ENCODE data around the gene DPP6.

DPP6 gene

DNA sequence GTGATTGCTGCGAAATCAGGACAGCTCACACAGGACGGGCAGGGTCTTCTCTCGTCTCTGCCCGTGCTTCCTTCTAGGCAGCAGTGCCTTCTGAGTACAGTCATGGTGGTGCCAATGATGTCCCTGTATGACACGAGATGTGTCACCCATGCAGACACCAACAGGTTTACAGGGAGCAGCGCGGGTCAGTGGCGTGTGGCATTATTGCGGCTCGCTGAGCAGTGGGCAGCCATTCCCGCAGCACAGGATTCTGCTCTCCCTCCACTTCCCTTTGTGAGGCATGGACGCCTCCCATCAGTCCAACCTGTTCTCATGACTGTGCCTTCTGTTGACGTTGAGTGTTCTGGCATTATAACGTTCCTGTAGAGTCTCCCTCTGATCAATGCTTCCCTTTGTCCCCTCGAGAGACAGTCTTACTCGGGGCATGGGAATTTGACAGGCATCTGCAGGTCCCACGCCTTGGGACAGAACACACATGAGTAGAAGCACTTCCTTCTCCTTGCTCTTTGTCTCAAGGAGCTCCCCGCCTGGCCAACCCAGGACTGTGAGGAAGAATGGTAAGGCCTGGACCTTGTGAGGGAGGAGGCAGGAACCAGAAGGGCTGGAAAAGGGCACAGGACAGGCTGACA, 731.2 kb downstream of the DPP6 start:
- DNase-seq = no peak

DNA sequence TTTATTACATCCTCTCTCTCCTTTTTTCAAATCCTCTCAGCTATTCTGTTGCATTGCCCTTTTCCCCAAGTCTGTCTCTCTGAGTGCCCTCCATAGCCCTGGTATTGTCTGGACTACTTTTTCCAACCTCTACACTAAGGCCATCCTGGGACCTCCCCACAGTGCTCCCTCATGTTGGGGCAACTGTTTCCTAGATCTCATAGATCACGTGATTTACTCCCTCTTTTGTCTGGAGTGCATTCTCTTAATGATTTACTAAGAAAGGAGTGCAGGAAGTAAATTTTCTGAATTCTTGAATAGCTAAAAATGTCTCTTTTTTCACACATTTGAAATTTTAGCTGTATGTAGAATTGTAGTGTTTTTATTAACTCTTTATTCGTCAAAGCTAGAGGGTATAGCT, 733.7 kb downstream of the DPP6 start:
- DNase-seq = no peak

GRCh38 chr7:154789404-154789803, 737.2 kb downstream of the DPP6 start:
- DNase-seq = no peak

GRCh38 chr7:154791611-154792010, 739.4 kb downstream of the DPP6 start:
- no peak for DNase-seq

DNA sequence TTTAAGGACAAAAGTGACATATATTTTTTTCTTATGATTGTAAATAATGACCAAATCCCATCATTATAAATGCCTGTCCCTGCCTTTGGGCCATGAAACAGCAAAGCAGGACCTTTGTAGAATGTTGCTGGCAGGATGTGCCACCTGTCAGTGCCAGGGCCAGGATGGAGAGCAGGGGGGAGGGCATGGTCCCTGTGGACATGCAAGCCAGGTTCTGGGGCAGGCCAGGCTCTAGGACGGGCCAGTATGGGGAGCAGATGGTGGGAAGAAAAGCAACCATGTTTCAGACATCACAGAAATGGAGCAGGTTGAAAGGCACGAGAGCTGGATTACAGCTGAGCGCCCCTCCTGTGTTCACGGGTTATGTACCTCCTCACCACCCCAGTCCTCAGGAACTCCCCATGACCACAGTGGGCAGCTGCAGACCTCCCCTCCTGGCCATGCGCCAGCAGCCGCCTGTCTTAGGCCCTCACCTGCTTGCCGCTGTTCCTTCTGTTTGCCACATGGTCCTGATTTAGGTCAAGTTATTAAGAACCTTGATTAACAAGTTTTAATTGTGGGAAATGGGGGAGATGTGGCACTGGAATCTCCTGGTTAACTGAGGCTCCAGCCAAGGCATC, 740.3 kb downstream of the DPP6 start:
- no peak for DNase-seq

DNA sequence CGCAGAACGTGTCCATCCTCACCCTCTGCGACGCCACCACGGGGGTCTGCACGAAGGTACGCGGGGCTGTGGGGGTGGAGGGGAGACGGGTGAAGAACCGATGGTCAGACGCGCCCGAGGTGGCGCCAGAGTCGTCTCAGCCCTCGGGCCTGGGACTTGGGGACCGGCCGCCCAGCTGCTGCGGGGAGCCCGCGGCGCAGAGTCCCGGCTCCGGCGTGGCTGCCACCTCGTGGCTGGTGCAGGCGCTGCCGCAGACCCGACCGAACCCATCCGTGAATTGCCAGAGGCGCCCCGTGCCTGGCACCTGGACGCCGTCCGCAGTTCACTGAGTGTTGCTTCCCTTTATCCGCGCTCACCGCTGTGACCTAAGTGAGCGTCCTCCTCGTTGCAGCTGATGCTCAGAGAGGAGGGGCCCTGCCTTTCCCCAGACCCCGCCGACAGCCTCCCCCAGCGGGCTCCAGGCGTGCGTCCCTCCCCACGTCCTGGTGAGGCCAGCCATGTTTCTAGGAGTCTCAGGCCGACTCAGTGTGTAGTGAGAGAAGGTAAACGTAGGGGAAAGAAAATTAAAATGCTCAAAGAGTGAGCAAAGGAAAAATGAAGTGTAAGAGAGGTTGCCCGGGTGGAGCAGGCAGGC, 742.1 kb downstream of the DPP6 start:
- DNase-seq = no peak

- DNase-seq = no peak
These were observed 742.8 kb downstream of the DPP6 start for GRCh38 chr7:154795014-154795413.

DNA sequence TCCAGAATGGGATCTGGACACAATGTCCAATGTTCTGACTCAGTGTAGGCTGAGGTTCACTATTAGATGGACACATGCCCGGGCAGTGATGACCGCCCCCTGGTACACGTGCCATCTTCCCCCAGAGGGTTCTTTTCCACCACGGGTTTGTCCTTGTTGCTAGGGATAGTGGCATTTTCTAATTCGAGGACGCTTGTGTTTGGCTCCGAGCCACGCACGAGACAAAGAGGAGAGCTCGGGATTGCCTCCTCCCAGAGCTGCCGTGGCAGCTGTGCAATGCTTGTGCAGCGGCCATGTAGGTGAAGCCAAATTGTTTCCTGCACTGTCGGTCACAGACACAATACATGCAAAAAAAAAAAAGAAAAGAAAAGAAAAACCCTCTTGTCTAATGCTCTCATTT, 743.2 kb downstream of the DPP6 start:
- DNase-seq = no peak

DNA sequence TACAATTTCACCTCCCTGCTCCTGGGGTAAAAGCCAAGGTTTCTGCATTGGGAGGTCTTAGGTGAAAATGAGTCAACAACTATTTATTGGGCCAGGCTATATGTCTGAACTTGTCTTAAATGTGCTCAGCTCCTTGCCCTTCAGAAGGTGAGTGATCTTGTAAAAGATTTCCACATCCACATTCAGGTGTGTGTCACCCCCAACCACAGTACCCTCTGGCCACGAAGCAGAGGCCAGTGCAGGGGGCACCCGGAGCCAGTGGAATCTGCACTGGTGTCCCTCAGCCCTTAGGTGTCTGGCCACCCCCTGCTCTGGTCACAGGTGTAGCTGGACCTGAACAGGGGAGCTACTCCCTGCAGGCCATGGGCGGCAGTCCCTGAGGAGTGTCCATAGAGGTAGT, 752.3 kb downstream of the DPP6 start:
- DNase-seq = no peak

DNA sequence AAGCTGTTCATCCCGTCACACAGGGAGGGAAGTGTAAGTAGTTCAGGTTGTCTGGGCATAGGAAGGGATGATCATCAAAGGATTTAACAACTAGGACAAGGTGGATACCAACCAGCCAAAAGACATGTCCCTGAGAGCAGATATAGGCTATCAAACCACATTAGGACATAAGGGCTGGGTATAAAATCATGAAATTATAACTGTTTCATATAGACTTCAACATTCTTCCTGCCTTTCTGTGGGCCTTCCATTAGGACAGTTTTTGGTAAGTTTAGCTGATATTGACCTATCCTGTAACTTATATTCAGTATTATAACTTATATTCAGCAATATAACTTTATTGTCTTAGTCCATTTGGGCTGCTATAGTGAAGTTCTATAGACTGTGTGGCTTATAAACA, 759.8 kb downstream of the DPP6 start:
- DNase-seq = no peak

- no peak for DNase-seq
These were observed 765.2 kb downstream of the DPP6 start for GRCh38 chr7:154817224-154817896.

DNA sequence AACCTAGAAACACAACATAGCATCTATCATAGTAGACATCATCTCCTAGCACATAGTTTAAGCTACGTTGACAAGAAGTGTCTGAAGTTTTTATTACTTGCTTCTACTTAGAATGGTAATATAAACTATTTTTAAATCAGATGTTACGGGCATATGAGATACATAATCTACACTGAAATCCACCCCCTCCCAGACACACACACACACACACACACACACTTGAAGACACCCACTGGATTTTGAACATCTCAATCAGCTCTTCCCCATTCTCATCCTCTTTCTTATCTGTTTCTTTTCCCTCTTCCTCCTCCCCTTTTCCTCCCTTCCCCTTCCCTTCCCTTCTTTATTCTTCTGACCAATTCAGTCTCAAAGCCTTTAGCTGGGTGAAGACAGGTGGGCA, 774.8 kb downstream of the DPP6 start:
- DNase-seq = no peak

DNA sequence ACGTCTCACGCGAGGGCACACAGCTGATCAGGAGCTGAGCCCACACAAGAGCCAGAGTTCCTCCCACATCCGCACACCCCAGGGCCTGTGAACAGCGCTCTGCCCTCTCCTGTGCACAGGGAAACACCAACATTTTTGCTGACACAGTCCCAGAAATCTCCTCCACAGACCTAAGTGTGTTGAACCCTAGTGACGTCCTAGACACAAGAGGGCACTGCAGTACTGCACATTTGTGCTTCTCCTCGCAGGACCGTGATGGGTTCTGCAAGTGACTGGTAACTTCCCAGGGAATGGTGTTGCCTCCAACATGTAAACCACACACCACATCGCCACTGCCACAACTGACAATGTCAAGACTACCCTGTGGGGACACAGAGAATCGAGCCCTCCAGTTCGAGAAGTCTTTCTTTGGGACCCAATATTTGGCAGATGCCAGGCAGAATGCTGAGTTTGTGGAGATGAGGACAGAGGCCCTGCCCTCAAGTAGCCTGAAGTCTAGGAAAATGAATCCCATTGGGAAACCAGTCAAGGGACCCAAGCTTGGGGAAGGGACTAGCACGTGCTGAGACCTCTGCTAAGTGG, 780.5 kb downstream of the DPP6 start:
- no peak for DNase-seq

DNA sequence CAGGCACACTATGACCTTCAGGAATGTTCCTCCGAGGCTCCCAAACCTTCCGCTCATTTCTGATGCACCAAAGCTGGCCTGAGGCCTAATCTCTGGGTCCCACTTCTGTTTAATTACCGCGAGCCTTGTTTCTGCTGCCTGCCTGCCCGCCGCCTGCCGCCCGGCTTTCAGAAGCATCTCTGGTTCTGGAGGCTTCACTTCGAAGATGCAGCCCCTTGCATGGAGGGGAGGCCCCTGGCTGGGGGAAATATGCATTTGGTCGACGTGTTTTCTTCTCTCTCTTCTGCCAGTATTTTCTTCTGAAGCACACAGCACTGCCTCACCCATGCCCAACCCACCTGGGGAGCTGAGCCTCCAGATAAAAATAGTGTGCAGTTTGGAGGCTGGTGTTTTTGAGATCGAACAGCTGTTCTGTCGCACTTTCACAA, 783.8 kb downstream of the DPP6 start:
- no peak for DNase-seq

GRCh38 chr7:154837087-154837486, 784.9 kb downstream of the DPP6 start:
- no peak for DNase-seq

- DNase-seq = no peak
These were observed 785.4 kb downstream of the DPP6 start for GRCh38 chr7:154837622-154838021.

- no peak for DNase-seq
These were observed 787.9 kb downstream of the DPP6 start for GRCh38 chr7:154840086-154840485.

DNA sequence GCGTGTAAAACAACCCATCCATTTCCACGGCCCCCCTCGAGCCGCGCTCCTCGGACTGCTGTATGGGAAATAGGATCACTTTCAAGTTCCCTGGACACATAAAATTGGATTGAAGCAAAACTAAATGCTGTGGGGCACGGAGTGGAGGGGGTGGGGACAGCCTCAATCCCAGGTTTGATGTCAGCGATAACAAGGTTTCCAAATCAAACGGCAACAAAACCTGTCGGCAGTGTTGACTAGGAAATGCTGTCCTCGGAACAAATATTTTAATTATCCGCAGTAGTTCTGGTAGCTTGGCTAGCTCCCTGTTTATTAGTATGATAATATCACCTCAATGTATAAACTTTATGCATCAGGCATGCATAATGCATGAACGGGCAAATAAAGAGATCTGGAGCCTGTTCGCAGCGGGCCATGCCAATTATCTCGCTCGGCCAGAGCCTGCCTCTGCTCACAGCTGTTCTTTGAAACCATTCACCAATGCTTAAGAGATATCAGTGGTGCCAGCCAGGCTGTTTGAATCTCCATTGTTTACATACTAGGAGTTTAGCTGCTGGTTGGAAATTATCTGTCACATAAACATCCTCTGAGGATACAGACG, 789.6 kb downstream of the DPP6 start:
- DNase-seq = no peak

DNA sequence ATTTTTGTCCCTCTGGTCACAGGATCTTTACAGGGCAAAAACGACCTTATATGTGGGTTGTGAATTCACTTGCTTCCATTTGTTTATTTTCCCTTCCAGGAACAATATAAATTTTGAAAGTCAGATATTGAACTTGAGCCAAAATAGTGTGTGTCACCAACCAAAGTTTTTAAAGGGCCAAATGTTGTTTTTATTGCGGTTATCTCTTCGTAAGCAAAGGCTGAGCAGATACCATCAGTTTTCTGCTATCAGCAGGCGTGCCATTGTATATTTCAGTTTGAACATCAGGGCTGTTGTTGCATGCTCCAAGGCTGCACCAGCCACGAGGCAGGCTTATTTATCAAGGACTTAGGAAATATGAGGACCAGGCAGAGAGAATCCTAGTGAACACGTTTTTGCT, 790.4 kb downstream of the DPP6 start:
- no peak for DNase-seq

- DNase-seq = no peak
These were observed 791.6 kb downstream of the DPP6 start for GRCh38 chr7:154843670-154844237.

DNA sequence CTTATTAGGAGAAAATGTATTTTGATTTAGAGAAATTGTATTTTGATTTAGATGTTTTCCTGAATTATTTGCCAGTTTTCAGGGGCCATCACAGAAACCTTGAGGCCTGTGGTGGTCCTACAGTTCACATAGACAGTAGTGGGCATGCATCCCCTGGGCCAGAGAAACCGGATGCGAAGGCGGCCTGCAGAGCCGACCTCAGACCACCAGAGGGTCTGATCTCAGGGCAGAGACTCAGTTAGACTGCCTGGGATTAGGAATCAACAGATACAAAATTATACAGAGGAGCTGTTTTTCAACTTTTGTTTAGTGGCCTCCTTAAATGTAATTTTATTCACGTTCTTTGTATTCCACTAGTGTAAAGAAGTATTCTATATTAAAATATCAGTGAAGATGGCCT, 792.3 kb downstream of the DPP6 start:
- DNase-seq = no peak

- DNase-seq = no peak
These were observed 792.8 kb downstream of the DPP6 start for GRCh38 chr7:154844955-154845354.

GRCh38 chr7:154848464-154848863, 796.3 kb downstream of the DPP6 start:
- DNase-seq = no peak
